ENCODE measurements around the gene ENO2. TPM values are rescaled to one million over a fixed set of nuclear protein-coding genes. Genes with fewer than 3 reads are reported as not detected.
A peak's percentile ranks its signal among the peaks of the same experiment; 100 is the strongest.
"Not testable (repeated sequence)": the region's sequence is repeated elsewhere in the genome, so short reads cannot be mapped to it uniquely, and the experiment has no call there.

The ENO2 gene
- total RNA-seq, 1 experiment from 2014 or later, result 40.3 TPM

- DNase-seq; H3K36me3 ChIP-seq (ENCODE audit: insufficient read depth, low read length); H3K9me3 ChIP-seq (ENCODE audit: low read length); H4K20me1 ChIP-seq (ENCODE audit: insufficient read depth, low read depth, low read length); H3K27me3 ChIP-seq (ENCODE audit: low read length); H3K9me2 ChIP-seq (replicated peaks; ENCODE audit: insufficient read depth, low read length); H2AFZ ChIP-seq (ENCODE audit: low read length); H3K79me2 ChIP-seq (ENCODE audit: low read length): not testable (repeated sequence)
- H3K4me2 ChIP-seq (ENCODE audit: low read depth, low read length, poor library complexity, severe bottlenecking), result peak overlapping the region; percentile 68
- peak overlapping the region; percentile 87 for H3K27ac ChIP-seq (ENCODE audit: low read length)
- peaks cover 14% of the 10 kb centered on the region for H3K4me1 ChIP-seq (ENCODE audit: low read length)
- H3K9ac ChIP-seq (ENCODE audit: low read length), result peak overlapping the region; percentile 67; the same call in 1 of the 2 replicates
- peak overlapping the region; percentile 55; the same call in 1 of the 2 replicates for H3K4me3 ChIP-seq (ENCODE audit: low read length)
Observed at GRCh38 chr12:6889775-6890573, 24.4 kb upstream of the ENO2 start.

GRCh38 chr12:6890789-6891645 lies 23.4 kb upstream of the ENO2 start:
- H3K9ac ChIP-seq (ENCODE audit: low read length), result peak overlapping the region; percentile 67
- no peaks in the 10 kb centered on the region for H3K79me2 ChIP-seq (ENCODE audit: low read length)
- peak overlapping the region; percentile 68 for H3K4me2 ChIP-seq (ENCODE audit: low read depth, low read length, poor library complexity, severe bottlenecking)
- H3K9me2 ChIP-seq (replicated peaks; ENCODE audit: insufficient read depth, low read length), result no peaks in the 10 kb centered on the region
- peak overlapping the region; percentile 87 for H3K27ac ChIP-seq (ENCODE audit: low read length)
- H3K4me1 ChIP-seq (ENCODE audit: low read length), result peaks cover 14% of the 10 kb centered on the region
- H2AFZ ChIP-seq (ENCODE audit: low read length), result peak overlapping the region; percentile 93; the same call in 1 of the 2 replicates
- H4K20me1 ChIP-seq (ENCODE audit: insufficient read depth, low read depth, low read length), result no peaks in the 10 kb centered on the region
- peaks cover 4% of the 10 kb centered on the region; the same call in 1 of the 2 replicates for H3K36me3 ChIP-seq (ENCODE audit: insufficient read depth, low read length)
- H3K9me3 ChIP-seq (ENCODE audit: low read length), result no peaks in the 10 kb centered on the region
- no peaks in the 10 kb centered on the region for H3K27me3 ChIP-seq (ENCODE audit: low read length)
- peak; percentile 99 for DNase-seq
- H3K4me3 ChIP-seq (ENCODE audit: low read length), result peak overlapping the region; percentile 57

- Histone ChIP-seq H3K27ac (ENCODE audit: low read length) (no peak overlapping the region), H3K27me3 (ENCODE audit: low read length) (no peaks in the 10 kb centered on the region), H3K4me2 (ENCODE audit: low read depth, low read length, poor library complexity, severe bottlenecking) (peak overlapping the region; percentile 68), H3K9me3 (ENCODE audit: low read length) (no peaks in the 10 kb centered on the region), H3K4me1 (ENCODE audit: low read length) (peaks cover 14% of the 10 kb centered on the region), H3K79me2 (ENCODE audit: low read length) (no peaks in the 10 kb centered on the region), H3K36me3 (ENCODE audit: insufficient read depth, low read length) (peaks cover 4% of the 10 kb centered on the region; the same call in 1 of the 2 replicates), H2AFZ (ENCODE audit: low read length) (peak overlapping the region; percentile 93; the same call in 1 of the 2 replicates), H3K9me2 (replicated peaks; ENCODE audit: insufficient read depth, low read length) (no peaks in the 10 kb centered on the region), H3K9ac (ENCODE audit: low read length) (peak overlapping the region; percentile 64), H4K20me1 (ENCODE audit: insufficient read depth, low read depth, low read length) (no peaks in the 10 kb centered on the region), H3K4me3 (ENCODE audit: low read length) (peak overlapping the region; percentile 57; the same call in 1 of the 2 replicates)
- no peak for DNase-seq
Observed at GRCh38 chr12:6891646-6892001, 22.8 kb upstream of the ENO2 start.

GRCh38 chr12:6892683-6893082 lies 21.7 kb upstream of the ENO2 start:
- H3K9ac ChIP-seq (ENCODE audit: low read length); H3K79me2 ChIP-seq (ENCODE audit: low read length); H3K4me3 ChIP-seq (ENCODE audit: low read length): not testable (repeated sequence)

GRCh38 chr12:6894321-6894720 lies 20.1 kb upstream of the ENO2 start:
- DNase-seq, result no peak
- Histone ChIP-seq H2AFZ (ENCODE audit: low read length) (no peak overlapping the region), H3K4me1 (ENCODE audit: low read length) (peaks cover 14% of the 10 kb centered on the region), H3K27ac (ENCODE audit: low read length) (no peak overlapping the region), H3K79me2 (ENCODE audit: low read length) (no peaks in the 10 kb centered on the region), H3K9me2 (replicated peaks; ENCODE audit: insufficient read depth, low read length) (no peaks in the 10 kb centered on the region), H3K9me3 (ENCODE audit: low read length) (no peaks in the 10 kb centered on the region), H3K4me2 (ENCODE audit: low read depth, low read length, poor library complexity, severe bottlenecking) (no peak overlapping the region), H4K20me1 (ENCODE audit: insufficient read depth, low read depth, low read length) (no peaks in the 10 kb centered on the region), H3K9ac (ENCODE audit: low read length) (no peak overlapping the region), H3K4me3 (ENCODE audit: low read length) (no peak overlapping the region), H3K36me3 (ENCODE audit: insufficient read depth, low read length) (no peaks in the 10 kb centered on the region), H3K27me3 (ENCODE audit: low read length) (no peaks in the 10 kb centered on the region)

More at GRCh38 chr12:6892683-6893082, 21.7 kb upstream of the ENO2 start:
- not testable (repeated sequence) for H3K27me3 ChIP-seq (ENCODE audit: low read length); H3K27ac ChIP-seq (ENCODE audit: low read length); H3K4me2 ChIP-seq (ENCODE audit: low read depth, low read length, poor library complexity, severe bottlenecking); H4K20me1 ChIP-seq (ENCODE audit: insufficient read depth, low read depth, low read length); H3K9me2 ChIP-seq (replicated peaks; ENCODE audit: insufficient read depth, low read length); DNase-seq; H3K9me3 ChIP-seq (ENCODE audit: low read length); H2AFZ ChIP-seq (ENCODE audit: low read length); H3K36me3 ChIP-seq (ENCODE audit: insufficient read depth, low read length)
- peaks cover 14% of the 10 kb centered on the region for H3K4me1 ChIP-seq (ENCODE audit: low read length)

- H3K27me3 ChIP-seq (ENCODE audit: low read length), result no peaks in the 10 kb centered on the region
- peaks cover 4% of the 10 kb centered on the region; the same call in 1 of the 2 replicates for H3K4me1 ChIP-seq (ENCODE audit: low read length)
- 0 out of 2 replicates have a peak overlapping the region, but pooled peaks have one; percentile 7 for H3K9ac ChIP-seq (ENCODE audit: low read length)
- no peaks in the 10 kb centered on the region for H3K9me2 ChIP-seq (replicated peaks; ENCODE audit: insufficient read depth, low read length)
- DNase-seq, result no peak
- H3K79me2 ChIP-seq (ENCODE audit: low read length), result no peaks in the 10 kb centered on the region
- no peaks in the 10 kb centered on the region for H3K9me3 ChIP-seq (ENCODE audit: low read length)
- no peak overlapping the region for H2AFZ ChIP-seq (ENCODE audit: low read length)
- H3K36me3 ChIP-seq (ENCODE audit: insufficient read depth, low read length), result no peaks in the 10 kb centered on the region
- H3K4me3 ChIP-seq (ENCODE audit: low read length), result no peak overlapping the region
- H4K20me1 ChIP-seq (ENCODE audit: insufficient read depth, low read depth, low read length), result no peaks in the 10 kb centered on the region
- no peak overlapping the region for H3K27ac ChIP-seq (ENCODE audit: low read length)
- H3K4me2 ChIP-seq (ENCODE audit: low read depth, low read length, poor library complexity, severe bottlenecking), result no peak overlapping the region
Observed at GRCh38 chr12:6896846-6897435, 17.4 kb upstream of the ENO2 start.

GRCh38 chr12:6899427-6899826 lies 15.0 kb upstream of the ENO2 start:
- no peaks in the 10 kb centered on the region for H3K9me3 ChIP-seq (ENCODE audit: low read length)
- no peak overlapping the region for H3K27ac ChIP-seq (ENCODE audit: low read length)
- H3K9ac ChIP-seq (ENCODE audit: low read length), result no peak overlapping the region
- no peaks in the 10 kb centered on the region for H3K9me2 ChIP-seq (replicated peaks; ENCODE audit: insufficient read depth, low read length)
- H3K4me2 ChIP-seq (ENCODE audit: low read depth, low read length, poor library complexity, severe bottlenecking), result no peak overlapping the region
- no peaks in the 10 kb centered on the region for H3K36me3 ChIP-seq (ENCODE audit: insufficient read depth, low read length)
- peaks cover 16% of the 10 kb centered on the region for H3K4me1 ChIP-seq (ENCODE audit: low read length)
- no peaks in the 10 kb centered on the region for H3K27me3 ChIP-seq (ENCODE audit: low read length)
- DNase-seq, result no peak
- H2AFZ ChIP-seq (ENCODE audit: low read length), result no peak overlapping the region
- H3K4me3 ChIP-seq (ENCODE audit: low read length), result no peak overlapping the region
- H3K79me2 ChIP-seq (ENCODE audit: low read length), result no peaks in the 10 kb centered on the region
- H4K20me1 ChIP-seq (ENCODE audit: insufficient read depth, low read depth, low read length), result no peaks in the 10 kb centered on the region
